GM12865 (cell line): ENCODE data around the gene CAST.

ENCODE experiments used
- DNase-seq: peaks from one replicate; pipeline ENCODE4 v3.0.0; 2010; ENCODE audit warnings: low read depth
- H3K4me3 ChIP-seq: 2 replicates; pipeline ENCODE4 v1.5.1; 2011; ENCODE audit warnings: mild to moderate bottlenecking, low read depth, low read length, control low read depth
- TF ChIP-seq, protein P1 (sequence below): IDR thresholded peaks from 2 replicates; pipeline ENCODE4 v1.5.1; 2011; ENCODE audit warnings: low read length, control low read depth, low read depth, inconsistent platforms; ENCODE audit not compliant: insufficient read depth; ENCODE audit errors: missing control alignments

CAST gene

DNA sequence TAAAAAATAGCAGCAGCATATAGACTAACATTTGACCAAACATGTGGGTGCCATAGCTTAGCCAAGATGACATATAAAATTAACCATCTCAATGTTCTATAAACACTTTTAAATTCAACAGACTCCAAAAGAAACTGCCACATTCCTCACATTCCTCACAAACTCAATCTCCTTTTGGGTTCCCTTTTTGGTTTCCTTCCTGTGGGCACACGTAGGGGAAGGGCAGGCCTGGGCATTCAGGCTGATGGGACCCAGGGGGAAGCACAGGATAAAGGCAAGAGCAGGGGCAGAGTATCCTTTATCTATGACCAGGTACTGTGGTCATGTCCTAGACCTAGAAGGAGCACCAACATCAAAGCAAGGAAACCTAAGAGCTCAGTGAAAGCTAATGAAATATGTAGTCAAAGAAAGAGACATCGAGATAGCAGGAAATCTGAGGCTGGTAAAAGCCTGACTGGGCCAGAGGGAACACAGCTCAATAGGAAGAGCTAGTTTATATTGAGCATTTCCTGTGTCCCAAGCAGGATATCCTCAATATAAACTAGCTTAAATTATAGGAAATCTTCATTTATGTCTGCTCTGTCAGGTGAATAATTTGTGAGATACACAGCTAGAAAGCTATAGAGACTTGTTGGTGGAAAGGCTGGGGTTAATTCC, 159.2 kb downstream of the CAST start:
- no peak for DNase-seq
- TF ChIP-seq, protein P1, sequence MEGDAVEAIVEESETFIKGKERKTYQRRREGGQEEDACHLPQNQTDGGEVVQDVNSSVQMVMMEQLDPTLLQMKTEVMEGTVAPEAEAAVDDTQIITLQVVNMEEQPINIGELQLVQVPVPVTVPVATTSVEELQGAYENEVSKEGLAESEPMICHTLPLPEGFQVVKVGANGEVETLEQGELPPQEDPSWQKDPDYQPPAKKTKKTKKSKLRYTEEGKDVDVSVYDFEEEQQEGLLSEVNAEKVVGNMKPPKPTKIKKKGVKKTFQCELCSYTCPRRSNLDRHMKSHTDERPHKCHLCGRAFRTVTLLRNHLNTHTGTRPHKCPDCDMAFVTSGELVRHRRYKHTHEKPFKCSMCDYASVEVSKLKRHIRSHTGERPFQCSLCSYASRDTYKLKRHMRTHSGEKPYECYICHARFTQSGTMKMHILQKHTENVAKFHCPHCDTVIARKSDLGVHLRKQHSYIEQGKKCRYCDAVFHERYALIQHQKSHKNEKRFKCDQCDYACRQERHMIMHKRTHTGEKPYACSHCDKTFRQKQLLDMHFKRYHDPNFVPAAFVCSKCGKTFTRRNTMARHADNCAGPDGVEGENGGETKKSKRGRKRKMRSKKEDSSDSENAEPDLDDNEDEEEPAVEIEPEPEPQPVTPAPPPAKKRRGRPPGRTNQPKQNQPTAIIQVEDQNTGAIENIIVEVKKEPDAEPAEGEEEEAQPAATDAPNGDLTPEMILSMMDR: no peak
- H3K4me3 ChIP-seq: no peak overlapping the region

DNA sequence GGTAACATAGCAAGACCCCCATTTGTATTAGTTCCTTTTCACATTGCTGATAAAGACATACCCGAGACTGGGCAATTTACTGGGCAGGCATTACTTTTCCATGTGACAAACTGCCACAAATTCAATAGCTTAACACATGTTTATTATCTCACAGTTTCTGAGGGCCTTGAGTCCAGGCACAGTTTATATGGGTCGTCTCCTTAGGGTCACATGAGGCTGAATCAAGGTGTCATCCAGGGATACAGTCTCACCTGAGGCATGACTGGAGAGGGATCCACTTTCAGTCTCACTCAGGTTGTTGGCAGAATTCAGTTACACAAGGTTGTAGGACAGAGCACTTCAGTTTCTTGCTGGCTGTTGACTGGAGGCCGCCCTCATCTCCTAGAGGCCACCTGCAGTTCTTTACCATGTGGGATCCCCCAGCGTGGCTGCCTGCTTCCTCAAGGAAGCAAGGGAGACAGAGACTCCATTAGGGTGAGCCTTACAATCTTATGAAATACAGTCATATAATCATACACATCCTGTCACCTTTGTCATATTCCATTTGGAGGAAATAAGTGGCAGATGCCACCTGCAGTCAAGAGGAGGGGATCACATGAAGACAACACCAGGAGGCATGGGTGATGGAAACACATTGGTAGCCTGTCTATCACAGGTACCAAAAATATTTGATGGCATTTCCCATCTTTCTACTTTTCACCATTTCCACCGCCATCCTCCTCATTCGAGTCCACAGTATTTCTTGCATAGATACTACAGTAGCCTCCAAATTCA, 160.7 kb downstream of the CAST start:
- TF ChIP-seq, protein P1: no peak
- DNase-seq: no peak
- H3K4me3 ChIP-seq: no peak overlapping the region

DNA sequence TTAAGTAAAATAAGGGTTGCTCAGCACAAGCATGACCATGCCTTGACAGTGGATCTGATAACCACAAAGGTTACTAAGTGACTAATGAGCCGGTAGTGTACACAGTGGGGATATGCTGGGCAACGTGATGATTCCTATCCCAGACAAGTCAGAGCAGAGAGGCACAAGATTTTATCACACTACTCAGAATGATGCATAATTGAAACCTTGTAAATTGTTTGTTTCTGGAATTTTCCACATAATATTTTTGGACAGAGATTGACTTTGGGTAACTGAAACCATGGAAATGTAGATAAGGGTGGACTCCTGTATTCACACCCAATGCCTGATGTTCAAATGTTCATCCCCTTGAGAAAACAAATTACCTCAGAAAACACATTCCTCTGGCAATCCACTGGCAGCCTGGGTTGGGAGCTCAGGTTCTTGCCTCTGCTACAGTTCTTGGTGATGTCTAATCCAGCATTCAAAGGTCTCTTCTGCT, 161.8 kb downstream of the CAST start:
- DNase-seq: no peak
- H3K4me3 ChIP-seq: no peak overlapping the region
- TF ChIP-seq, protein P1: no peak
